ENCODE data around the gene LBX2.

Gene LBX2

GRCh38 chr2:74525717-74526648 lies 26.6 kb upstream of the LBX2 start, which contains the start of gene DQX1:
DQX1 (minus strand) TSS chr2:74526231; CDS start chr2:74525729, 502 bp downstream.
- peak; percentile 37 to 74 (median 66) for DNase-seq

GRCh38 chr2:74524955-74525716 lies 25.7 kb upstream of the LBX2 start:
- no peak for DNase-seq

- DNase-seq: no peak
Measured at GRCh38 chr2:74524005-74524404, 24.6 kb upstream of the LBX2 start.

GRCh38 chr2:74522516-74522915 lies 23.1 kb upstream of the LBX2 start:
- DNase-seq: no peak

- DNase-seq: no peak
Measured at GRCh38 chr2:74516650-74517049, 17.2 kb upstream of the LBX2 start.

- peak; percentile 50 to 76 (median 64) for DNase-seq
Measured at GRCh38 chr2:74515981-74516633, 16.7 kb upstream of the LBX2 start.

GRCh38 chr2:74515271-74515980 lies 16.0 kb upstream of the LBX2 start:
- peak in 1 of 4 experiments; percentile 15 for DNase-seq

- DNase-seq: peak in 3 of 4 experiments; percentile 18 to 46 (median 39)
Measured at GRCh38 chr2:74514368-74515270, 15.2 kb upstream of the LBX2 start, which contains the start of gene TLX2. TLX2 (plus strand) TSS chr2:74514450; CDS start chr2:74514807, 357 bp downstream.

- no peak for DNase-seq
Measured at GRCh38 chr2:74513605-74514367, 14.4 kb upstream of the LBX2 start.

- no peak for DNase-seq
Measured at GRCh38 chr2:74512744-74513604, 13.6 kb upstream of the LBX2 start.

- DNase-seq: no peak
Measured at GRCh38 chr2:74511104-74511989, 11.9 kb upstream of the LBX2 start.

GRCh38 chr2:74510272-74510671 lies 10.9 kb upstream of the LBX2 start:
- DNase-seq: no peak

- DNase-seq: no peak
Measured at GRCh38 chr2:74507926-74508520, 8.6 kb upstream of the LBX2 start.

GRCh38 chr2:74507145-74507925 lies 7.9 kb upstream of the LBX2 start, which contains the start of gene PCGF1:
PCGF1 (minus strand) TSS chr2:74507695; CDS start chr2:74507668, 27 bp downstream.
- DNase-seq: peak; percentile 98 to 99 (median 99)

GRCh38 chr2:74505448-74506246 lies 6.2 kb upstream of the LBX2 start:
- no peak for DNase-seq

- DNase-seq: no peak
Measured at GRCh38 chr2:74504591-74504990, 5.2 kb upstream of the LBX2 start.

All from suppressor macrophage (primary cell).